Measurements from ENCODE around the gene BCL11A.

DNA sequence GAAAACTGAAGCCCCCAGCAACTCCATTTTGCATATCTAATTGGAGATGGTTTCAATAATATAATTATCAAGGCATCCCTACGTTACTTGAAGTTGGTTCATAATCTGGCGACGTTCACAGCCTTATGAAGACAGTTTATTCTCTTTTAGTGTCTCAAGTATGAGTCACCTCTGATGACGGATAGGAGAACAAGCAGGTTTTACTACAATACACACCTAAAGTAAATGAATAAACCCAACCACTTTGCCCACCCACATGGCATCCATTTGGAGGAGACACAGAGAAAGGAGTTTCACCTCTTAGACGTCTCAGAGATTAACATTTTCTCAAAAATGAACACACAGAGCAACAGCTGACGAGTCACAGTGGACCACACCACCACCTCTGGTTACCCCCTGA lies 40.8 kb downstream of the BCL11A start:
- TF ChIP-seq EZH2 (IDR thresholded peaks at IDR 0.05; ENCODE audit: insufficient read depth, low read length) (no peak), CTCF (IDR thresholded peaks at IDR 0.05; ENCODE audit: insufficient read depth, low read depth, low read length) (no peak)
